GM19193 (cell line): ENCODE measurements around the gene LTF.

Experiments used
- POLR2A ChIP-seq: IDR thresholded peaks from 4 replicates; pipeline ENCODE4 v1.6.1; 2011; ENCODE audit not compliant: insufficient read depth, insufficient read length; ENCODE audit errors: extremely low read depth

LTF gene

DNA sequence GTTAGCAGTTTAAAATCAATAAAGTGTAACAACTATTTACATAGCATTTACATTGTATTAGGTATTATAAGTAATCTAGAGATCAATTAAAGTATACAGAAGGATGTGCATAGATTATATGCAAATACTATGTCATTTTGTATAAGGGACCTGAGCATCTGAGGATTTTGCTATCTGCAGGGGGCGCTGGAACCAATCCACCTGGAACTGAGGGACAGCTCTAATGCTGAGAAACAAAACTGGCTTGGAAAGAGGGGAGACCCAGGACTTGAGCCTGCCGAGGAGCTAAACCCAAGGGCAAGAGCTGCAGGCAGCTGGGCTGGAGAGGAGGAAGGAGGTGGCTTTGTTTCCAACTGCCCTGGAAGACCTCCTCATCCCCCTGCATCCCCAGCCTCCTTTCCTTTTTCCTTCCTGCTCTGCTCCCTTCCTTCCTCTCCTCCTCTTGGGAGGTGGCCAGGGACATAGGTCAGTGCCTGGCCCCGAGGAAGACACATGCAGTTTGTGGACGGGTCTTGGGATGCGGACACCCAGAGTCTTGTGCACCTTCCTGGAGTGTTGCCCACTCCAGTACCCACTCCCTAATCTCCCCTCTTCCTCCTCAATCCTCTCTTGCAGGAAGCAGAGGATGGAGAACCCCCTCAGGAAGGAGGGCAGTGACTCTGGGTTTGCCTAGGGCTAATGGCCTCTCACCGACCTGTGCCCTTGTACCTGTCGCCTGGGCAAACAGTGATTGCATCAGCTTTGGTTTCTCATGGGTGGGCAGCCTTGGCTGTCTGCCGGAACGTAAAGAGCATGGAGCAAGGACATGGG is 32.2 kb upstream of the LTF start:
- TF ChIP-seq POLR2A, result no peak

DNA sequence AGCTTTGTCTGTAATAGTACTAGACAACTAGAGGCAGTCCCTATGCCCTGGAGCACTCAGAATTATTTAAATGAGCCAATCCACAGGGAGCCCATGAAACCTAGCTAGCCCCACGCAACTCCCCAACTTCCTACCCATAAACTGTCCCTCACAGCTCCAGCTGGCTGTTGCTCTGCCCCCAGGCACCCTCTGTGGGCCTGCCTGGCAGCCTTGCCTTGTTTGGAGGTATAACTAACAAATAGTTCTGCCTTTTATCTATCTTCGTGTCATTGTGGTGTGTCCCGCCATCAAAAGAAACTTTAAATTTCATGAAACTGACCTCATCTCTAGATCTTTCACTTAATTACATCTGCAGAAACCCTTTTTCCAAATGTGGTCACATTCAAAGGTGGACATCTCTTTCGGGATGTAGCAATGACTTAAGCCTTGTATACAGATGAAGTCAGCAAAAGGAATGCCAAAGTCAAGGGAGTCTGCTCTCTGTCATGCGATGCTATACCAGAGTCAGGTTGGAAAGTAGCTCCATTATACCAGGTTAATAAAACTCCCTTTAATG is 31.3 kb upstream of the LTF start:
- no peak for TF ChIP-seq POLR2A

DNA sequence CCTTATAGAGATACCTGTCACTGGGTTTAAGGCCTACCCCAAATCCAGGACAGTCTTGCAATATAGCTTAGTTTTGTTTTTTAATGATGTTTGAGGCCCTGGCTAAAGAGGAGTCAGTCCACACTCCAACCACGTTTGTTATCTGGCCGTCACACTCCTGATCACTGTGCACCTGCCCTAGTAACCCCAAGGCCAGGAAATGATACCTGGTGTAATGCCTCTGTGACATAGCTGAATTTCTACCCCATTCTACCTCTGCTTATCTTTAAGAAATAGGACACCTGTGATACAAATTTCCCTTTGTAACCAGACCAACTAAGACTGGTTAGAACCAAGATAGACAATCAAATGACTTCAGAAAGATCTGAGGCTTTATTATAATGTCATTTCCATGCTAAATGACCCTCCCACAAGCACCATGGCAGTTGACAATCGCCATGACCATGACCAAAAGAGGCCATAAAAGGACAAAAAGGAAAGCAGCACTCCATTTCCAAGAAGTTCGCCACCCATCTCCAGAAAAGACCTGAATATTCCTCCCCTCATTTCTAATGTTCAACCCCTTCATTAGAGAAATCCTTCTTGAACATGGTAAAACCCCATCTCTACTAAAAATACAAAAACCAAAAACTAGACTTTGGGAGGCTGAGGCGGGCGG is 28.3 kb upstream of the LTF start:
- no peak for TF ChIP-seq POLR2A

DNA sequence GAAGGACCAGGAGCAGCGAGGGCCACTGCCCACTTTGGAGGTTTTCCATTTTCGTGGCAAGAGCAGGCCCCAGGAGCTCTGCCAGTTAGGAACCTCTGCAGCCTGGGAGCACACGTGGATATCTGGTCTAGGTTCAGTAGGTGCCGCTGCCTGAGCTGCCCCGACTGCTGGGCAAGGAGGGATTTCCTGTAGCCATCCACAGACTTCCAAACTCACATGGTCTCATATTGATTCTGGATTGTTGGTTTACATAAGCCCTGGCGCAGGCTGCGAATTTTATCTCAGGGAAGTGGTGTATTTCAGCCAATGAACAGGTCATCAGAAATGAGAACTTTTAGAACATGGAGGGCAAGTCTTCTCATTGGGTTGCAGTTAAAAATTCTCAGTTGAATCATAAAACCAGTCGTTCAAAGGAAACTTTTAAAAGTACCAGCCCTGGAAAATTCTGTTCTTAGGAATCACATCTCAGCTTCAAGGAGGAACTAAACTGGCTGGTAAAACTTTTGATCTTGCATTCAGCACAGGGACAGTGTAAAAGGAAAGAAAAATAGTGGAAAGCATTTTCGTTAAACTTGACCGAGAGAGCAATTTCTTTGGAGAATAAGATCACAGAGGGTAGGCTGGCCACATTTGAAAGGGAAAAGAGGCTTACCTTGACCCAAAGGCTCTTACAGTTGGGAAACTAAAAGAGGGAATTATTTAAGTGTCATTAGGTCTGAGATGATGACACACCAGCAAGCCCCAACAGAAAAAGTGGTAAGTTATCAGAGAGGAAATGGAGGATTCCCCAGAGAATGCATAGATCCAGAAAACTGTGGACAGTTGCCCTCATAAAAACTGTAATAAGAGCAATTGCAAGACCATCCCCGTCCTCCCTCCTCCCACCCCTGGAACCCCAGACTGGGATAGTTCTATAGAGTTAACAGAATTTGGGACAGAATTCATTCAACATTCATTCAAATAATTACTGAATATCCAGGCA is 26.7 kb upstream of the LTF start:
- no peak for TF ChIP-seq POLR2A

DNA sequence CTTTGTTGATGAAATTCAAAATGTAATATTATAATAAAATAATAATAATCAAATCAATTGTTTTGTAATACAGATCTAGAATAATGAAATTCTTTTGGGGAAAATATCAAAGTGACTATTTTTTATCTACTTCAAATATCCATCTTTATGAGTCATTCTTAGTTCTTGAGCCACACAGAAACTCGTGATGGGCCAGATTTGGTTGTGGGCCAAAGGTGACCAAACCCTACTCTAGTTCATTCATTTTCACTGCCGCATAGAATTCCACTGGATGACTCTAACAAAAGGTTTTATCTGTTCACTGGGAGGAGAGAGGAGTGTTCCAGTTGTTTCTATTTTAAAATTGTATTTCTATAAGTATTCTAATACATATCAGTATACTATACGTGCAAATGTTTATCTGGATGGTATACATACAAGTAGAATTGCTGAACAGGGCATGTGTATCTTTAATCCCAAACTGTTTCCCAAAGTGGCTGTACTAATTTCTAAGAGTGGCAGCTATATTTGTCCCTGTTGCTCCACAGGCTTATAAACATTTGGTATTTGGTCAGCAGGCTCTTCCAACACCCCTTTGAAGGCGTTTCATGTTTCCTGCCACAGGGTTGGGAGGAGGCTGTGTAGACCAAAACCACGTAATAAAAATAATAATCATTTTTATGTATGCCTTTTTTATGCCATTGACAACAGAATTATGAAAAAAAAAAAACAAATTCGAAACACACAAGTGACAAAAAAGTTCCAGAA is 25.8 kb upstream of the LTF start:
- TF ChIP-seq POLR2A, result no peak

DNA sequence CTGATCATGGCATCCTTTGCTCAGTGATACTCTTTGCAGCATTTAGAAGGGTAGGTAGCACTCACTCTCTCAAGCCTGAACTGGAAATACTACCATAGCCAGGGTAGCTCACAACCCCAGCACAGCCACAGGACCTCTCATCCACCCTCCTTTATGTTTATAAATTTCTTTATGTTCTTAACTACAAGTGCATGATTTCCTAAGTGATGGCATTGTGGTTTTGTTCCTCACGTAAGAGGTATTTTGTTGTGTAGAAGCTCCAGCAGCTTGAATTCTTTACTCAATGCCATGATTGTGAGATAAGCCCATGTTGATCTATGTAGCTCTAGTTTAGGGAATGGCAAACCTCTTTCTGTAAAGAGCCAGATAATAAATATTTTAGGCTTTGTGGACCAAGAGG is 25.2 kb upstream of the LTF start:
- TF ChIP-seq POLR2A, result no peak

DNA sequence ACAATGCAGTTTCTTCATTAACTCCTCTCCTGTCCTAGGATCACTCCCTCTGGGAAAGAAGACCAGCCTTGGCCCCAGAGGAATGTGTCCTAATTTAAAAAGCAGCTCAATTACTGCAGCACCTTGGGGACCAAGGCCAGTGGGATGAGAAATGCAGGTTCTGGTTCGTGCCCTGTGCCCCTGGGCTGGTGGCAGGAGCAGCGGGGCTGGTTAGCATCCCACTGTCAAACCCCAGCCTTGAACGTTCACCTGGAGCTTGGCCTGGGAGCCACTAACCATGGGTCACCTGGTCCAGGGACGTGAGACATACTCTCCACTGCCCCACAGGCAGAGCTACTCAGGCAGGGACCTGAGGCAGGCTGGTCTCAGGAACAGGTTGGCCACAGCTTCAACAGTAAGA is 24.7 kb upstream of the LTF start:
- TF ChIP-seq POLR2A, result no peak

DNA sequence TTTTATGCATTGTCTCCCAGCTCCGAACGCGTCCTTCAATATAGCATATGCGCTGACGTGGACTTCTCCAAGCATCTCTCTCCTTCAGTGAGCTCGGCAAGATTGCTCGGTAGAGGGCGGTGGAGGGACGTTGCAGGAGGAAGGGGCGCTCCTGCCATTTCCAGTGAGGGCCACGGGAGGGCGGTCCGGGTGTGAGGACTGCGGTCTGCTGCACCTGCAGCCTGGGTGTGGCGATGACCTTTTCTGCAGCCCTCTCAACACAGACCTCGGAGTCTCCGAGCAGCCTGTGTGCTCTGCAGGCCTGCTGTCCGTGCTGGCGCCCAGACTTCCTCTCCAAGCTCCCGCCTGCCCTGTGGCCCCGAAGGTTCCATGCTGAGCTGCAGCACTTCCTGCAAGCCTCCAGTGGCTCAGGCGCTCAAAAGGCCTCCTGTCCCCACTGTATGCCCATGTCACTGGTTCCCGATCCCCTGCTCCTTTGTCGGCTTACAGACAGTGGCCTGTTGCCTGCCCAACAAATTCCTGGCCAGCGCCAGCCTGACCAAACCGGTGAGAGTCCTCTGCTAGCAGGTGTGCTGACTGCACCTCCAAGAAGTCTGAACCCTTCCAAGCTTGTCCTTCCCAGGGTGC is 24.1 kb upstream of the LTF start:
- no peak for TF ChIP-seq POLR2A

DNA sequence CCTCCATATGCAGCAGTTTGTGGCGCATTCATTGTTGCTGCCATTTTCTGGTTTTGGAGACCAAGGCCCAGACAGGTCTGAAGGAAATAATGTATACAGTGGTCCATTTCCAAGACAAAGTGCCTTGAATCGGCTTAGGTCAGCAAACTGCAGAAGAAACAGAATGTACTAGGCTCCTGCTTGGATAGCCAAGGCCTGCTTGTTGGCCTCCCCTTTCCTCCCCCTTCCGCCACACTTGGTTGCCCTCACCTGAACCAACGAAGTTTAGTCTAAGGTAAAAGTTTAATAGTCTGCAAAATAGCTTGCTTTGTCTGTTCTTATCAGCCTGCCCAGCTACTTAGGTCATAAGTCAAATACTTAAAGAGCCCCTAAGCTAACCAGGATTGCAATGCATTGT is 21.1 kb upstream of the LTF start:
- no peak for TF ChIP-seq POLR2A

DNA sequence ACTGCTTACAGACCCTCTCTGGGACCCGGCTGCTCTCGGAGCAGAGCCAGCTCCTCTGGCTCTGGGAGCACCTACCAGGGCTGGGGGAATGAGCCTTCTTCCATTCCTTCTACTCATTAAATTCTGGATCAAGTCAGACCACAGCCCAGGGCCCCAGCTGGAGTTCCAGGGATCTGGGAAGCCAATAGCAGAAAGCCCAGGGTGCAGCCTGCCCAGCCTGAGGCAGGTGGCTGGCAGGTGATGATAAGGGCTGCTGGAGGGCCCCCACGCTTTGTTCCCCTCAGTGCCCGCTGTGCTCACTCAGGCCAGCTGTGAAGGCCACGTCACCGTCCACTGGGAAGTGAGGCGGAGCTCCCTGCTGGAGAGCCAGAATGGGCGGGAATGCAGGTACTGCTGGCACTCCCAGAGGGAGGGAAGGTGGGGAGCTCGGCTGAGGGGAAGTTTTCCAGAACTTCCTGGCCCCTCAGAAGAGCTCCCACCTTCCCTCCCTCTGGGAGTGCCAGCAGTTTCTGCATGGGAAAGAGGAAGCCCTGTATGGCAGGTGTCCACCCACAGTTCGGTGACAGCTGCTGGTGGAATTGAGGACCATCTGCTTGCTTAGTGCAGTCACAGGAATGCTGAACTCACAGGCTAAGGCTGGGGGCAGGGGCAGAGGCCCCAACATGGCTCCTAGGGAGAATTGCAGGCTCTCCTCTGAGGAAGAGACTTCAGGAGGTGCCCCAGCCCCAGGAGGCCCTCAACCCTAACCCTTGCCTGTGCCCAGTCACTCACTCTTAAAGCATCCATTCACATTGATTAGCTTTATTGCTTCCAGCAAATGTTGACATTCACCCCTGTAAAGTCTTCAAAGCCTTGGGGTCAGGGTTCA is 20.4 kb upstream of the LTF start:
- no peak for TF ChIP-seq POLR2A

DNA sequence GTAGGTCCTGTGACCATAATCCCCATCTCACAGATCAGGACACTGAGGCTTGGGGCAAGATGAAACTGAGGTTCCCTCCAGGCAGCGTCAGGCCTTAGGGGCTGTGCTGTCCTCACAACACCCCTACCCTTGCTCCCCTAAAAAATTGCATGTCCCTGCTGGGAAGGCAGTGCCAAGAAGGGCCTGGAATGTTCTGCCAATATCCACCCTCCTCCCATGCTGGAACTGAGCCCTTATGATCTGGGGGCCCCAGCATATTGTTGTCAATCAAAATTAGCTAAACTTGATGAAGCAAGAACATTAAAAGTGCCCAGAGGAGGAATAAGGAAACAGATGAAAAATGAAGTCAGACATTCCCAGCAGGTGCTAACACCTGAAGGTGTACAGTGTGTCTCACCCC is 19.7 kb upstream of the LTF start:
- no peak for TF ChIP-seq POLR2A

DNA sequence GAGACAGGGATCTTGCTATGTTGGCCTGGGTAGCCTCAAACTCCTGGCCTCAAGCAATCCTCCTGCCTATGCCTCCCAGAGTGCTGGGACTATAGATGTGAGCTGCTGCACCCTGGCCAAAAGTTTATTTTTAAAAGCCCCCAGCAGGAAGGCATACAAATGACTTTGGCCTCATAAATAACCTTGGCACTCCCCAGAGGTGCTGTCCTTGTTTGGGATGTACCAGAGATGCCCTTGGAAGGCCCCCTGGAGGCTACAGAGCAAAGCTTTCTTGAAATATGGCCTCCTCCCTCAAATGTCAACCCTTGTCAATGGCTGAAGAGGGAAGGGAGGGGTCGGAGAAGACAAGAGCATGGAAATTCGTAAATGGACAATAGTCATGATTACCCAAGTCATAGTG is 19.1 kb upstream of the LTF start:
- no peak for TF ChIP-seq POLR2A
